Gastrocnemius medialis (tissue), 4 donors: ENCODE data around the gene TOMM70. TPM values are rescaled to one million over a fixed set of nuclear protein-coding genes. Genes with fewer than 3 reads are reported as not detected.
"Not testable (repeated sequence)": the region's sequence is repeated elsewhere in the genome, so short reads cannot be mapped to it uniquely, and the experiment has no call there.

Source experiments
- ATAC-seq, 2 donors: fragments of 150-250 bp; one replicate each; pipeline ENCODE4 v1.9.1; 2016
- DNase-seq, 2 donors: peaks; one replicate each; pipeline ENCODE4 v3.0.0-alpha.2; 2019
- H3K27ac ChIP-seq, 4 donors: fragments of 200-600 bp; sonication (generic); 1 replicate in 1 of 4; 2 replicates in 3 of 4; pipeline ENCODE4 v1.5.1; 2016 to 2018; ENCODE audit warnings: mild to moderate bottlenecking in 2 of 4, moderate library complexity in 1 of 4
- H3K27me3 ChIP-seq, 3 donors: fragments of 200-600 bp; sonication (generic) in 2 of 3; 1 replicate in 1 of 3; 2 replicates in 2 of 3; pipeline versions ENCODE4 v1.5.1 to v1.6.0; 2016 to 2019; ENCODE audit warnings: mild to moderate bottlenecking in 1 of 3, moderate library complexity in 1 of 3
- H3K36me3 ChIP-seq, 2 donors: fragments of 200-600 bp; sonication (generic) in 1 of 2; one replicate each; pipeline ENCODE4 v1.5.1; 2017 to 2018
- H3K4me1 ChIP-seq, 2 donors: fragments of 200-600 bp; sonication (generic) in 1 of 2; one replicate each; pipeline ENCODE4 v1.5.1; 2016 to 2017; ENCODE audit warnings: mild to moderate bottlenecking in 2 of 2
- H3K4me3 ChIP-seq, 4 donors: fragments of 200-600 bp; sonication (generic) in 3 of 4; 1 replicate in 1 of 4; 2 replicates in 3 of 4; pipeline ENCODE4 v1.5.1; 2016 to 2019; ENCODE audit warnings: mild to moderate bottlenecking in 2 of 4
- H3K9me3 ChIP-seq, 3 donors: fragments of 200-600 bp; sonication (generic) in 2 of 3; 1 replicate in 1 of 3; 2 replicates in 2 of 3; pipeline ENCODE4 v1.5.1; 2016 to 2019
- CTCF ChIP-seq, 5 experiments: fragments of 450-650 bp in 3 of 5; fragments of 200-600 bp in 2 of 5; sonication (generic) in 2 of 5; IDR thresholded peaks in 4 of 5; conservative IDR thresholded peaks in 1 of 5; 1 replicate in 4 of 5; 2 replicates in 1 of 5; pipeline ENCODE4 v1.5.1; 2016 to 2019; ENCODE audit warnings: antibody characterized with exemption in 5 of 5, mild to moderate bottlenecking in 3 of 5, moderate library complexity in 3 of 5
- POLR2A ChIP-seq, 2 donors: fragments of 450-650 bp; IDR thresholded peaks; one replicate each; pipeline ENCODE4 v1.6.1; 2017; ENCODE audit warnings: antibody characterized with exemption in 2 of 2, mild to moderate bottlenecking in 2 of 2, moderate library complexity in 2 of 2
- in situ Hi-C, 4 donors: fragments of 200-750 bp; cut with MboI; loops; one replicate each; pipeline versions ENCODE4 v1.15.0 to v1.8.0; 2017; ENCODE audit warnings: low sequenced_read_pairs in 4 of 4
- intact Hi-C: fragments of 100-400 bp; cut with DNase I; formaldehyde crosslinking; loops from one replicate; pipeline ENCODE4 v1.15.1; 2023; ENCODE audit warnings: low total_unique reads
- total RNA-seq, 4 donors: library from RNA; depleted of rRNA; stranded (reverse); fragments of >200 nt; gene quantifications; one replicate each; pipeline versions ENCODE4 v1.1.0 to v1.2.3, GENCODE V29; 2016

The TOMM70 gene
- total RNA-seq, 4 donors from 2014 or later = 57.6 to 82.2 (median 64.3) TPM

- DNase-seq (no peak), ATAC-seq (no peak)
- Histone ChIP-seq H3K27me3 (no peaks in the 10 kb centered on the region), H3K4me1 (no peaks in the 10 kb centered on the region), H3K36me3 (peaks cover 0 to 9% of the 10 kb centered on the region in 2 donors), H3K9me3 (no peaks in the 10 kb centered on the region), H3K27ac (no peak overlapping the region), H3K4me3 (no peak overlapping the region)
- in situ Hi-C loops (loop anchor here in 1 of 4 donors (25.0 kb wide), 1 partner anchor 257 kb away; no protein-coding TSS in a partner anchor), intact Hi-C loops (loop anchor here (5.0 to 10.0 kb wide), 3 partner anchors 68 to 513 kb away; partner anchors contain the start of genes CMSS1 and TBC1D23)
- TF ChIP-seq POLR2A (IDR thresholded peaks at IDR 0.05) (no peak), CTCF (IDR thresholded peaks at IDR 0.05 in 4 of 5, conservative IDR thresholded peaks at IDR 0.05 in 1 of 5) (no peak)
Measured at GRCh38 chr3:100329800-100330489, 70.9 kb downstream of the TOMM70 start.

GRCh38 chr3:100327377-100327776 lies 73.5 kb downstream of the TOMM70 start:
- intact Hi-C loops = not testable (repeated sequence)

GRCh38 chr3:100325827-100326226 lies 75.1 kb downstream of the TOMM70 start:
- intact Hi-C loops = no loop called here
- in situ Hi-C loops = loop anchor here in 1 of 4 donors (25.0 kb wide), 1 partner anchor 261 kb away; no protein-coding TSS in a partner anchor
- no peaks in the 10 kb centered on the region for H3K4me1 ChIP-seq
- DNase-seq (no peak), ATAC-seq (no peak)
- no peaks in the 10 kb centered on the region for H3K9me3 ChIP-seq
- no peak overlapping the region for H3K4me3 ChIP-seq
- H3K27ac ChIP-seq = no peak overlapping the region
- no peak for TF ChIP-seq POLR2A (IDR thresholded peaks at IDR 0.05)
- TF ChIP-seq CTCF (IDR thresholded peaks at IDR 0.05 in 4 of 5, conservative IDR thresholded peaks at IDR 0.05 in 1 of 5) = no peak
- no peaks in the 10 kb centered on the region for H3K27me3 ChIP-seq
- H3K36me3 ChIP-seq = peaks cover 0 to 35% of the 10 kb centered on the region in 2 donors

More at GRCh38 chr3:100327377-100327776, 73.5 kb downstream of the TOMM70 start:
- not testable (repeated sequence) for H3K9me3 ChIP-seq, H3K4me1 ChIP-seq, H3K27me3 ChIP-seq, H3K27ac ChIP-seq, DNase-seq, H3K4me3 ChIP-seq, ATAC-seq
- in situ Hi-C loops = loop anchor here in 1 of 4 donors (25.0 kb wide), 1 partner anchor 260 kb away; no protein-coding TSS in a partner anchor
- peaks cover 0 to 28% of the 10 kb centered on the region in 2 donors for H3K36me3 ChIP-seq

- TF ChIP-seq POLR2A (IDR thresholded peaks at IDR 0.05) (no peak), CTCF (IDR thresholded peaks at IDR 0.05 in 4 of 5, conservative IDR thresholded peaks at IDR 0.05 in 1 of 5) (no peak)
- no peak for ATAC-seq
- no peaks in the 10 kb centered on the region for H3K9me3 ChIP-seq
- no peaks in the 10 kb centered on the region for H3K27me3 ChIP-seq
- no peak for DNase-seq
- intact Hi-C loops (no loop called here), in situ Hi-C loops (loop anchor here in 3 of 4 donors (25.0 kb wide), 1 partner anchor 263 kb away; no protein-coding TSS in a partner anchor)
- H3K36me3 ChIP-seq = peaks cover 0 to 52% of the 10 kb centered on the region in 2 donors
- no peak overlapping the region for H3K4me3 ChIP-seq
- H3K4me1 ChIP-seq = no peaks in the 10 kb centered on the region
- H3K27ac ChIP-seq = no peak overlapping the region
Measured at GRCh38 chr3:100324044-100324443, 76.8 kb downstream of the TOMM70 start.

GRCh38 chr3:100319951-100320350 lies 80.9 kb downstream of the TOMM70 start:
- in situ Hi-C loops = loop anchor here in 3 of 4 donors (25.0 kb wide), 1 partner anchor 267 kb away; no protein-coding TSS in a partner anchor
- no peak overlapping the region for H3K27ac ChIP-seq

More at GRCh38 chr3:100319951-100320350, 80.9 kb downstream of the TOMM70 start:
- no peak for DNase-seq
- Histone ChIP-seq H3K36me3 (peaks cover 0 to 55% of the 10 kb centered on the region in 2 donors), H3K27me3 (no peaks in the 10 kb centered on the region), H3K4me3 (no peak overlapping the region), H3K9me3 (no peaks in the 10 kb centered on the region), H3K4me1 (no peaks in the 10 kb centered on the region)
- intact Hi-C loops = loop anchor here (5.0 kb wide), 1 partner anchor 267 kb away; no protein-coding TSS in a partner anchor
- no peak for ATAC-seq
- TF ChIP-seq CTCF (IDR thresholded peaks at IDR 0.05 in 4 of 5, conservative IDR thresholded peaks at IDR 0.05 in 1 of 5) = no peak
- no peak for TF ChIP-seq POLR2A (IDR thresholded peaks at IDR 0.05)
